NCI-H345 (cell line): ENCODE data around the gene SRSF5.
"Not testable (repeated sequence)": the region's sequence is repeated elsewhere in the genome, so short reads cannot be mapped to it uniquely, and the experiment has no call there.

Experiments
- DNase-seq: peaks from one replicate; lab custom pipeline; 2025; lab: John Stamatoyannopoulos, UW

SRSF5 gene

GRCh38 chr14:69766984-69767368 lies at the start of gene SRSF5:
SRSF5 (plus strand) TSS chr14:69767142; CDS start chr14:69768157, 1,015 bp downstream.
- peak; percentile 97 for DNase-seq

GRCh38 chr14:69718614-69719013 lies 48.3 kb upstream of the SRSF5 start:
- DNase-seq = not testable (repeated sequence)

- no peak for DNase-seq
Observed at GRCh38 chr14:69719501-69719951, 47.4 kb upstream of the SRSF5 start.

GRCh38 chr14:69720912-69721311 lies 46.0 kb upstream of the SRSF5 start:
- DNase-seq = no peak

- DNase-seq = peak; percentile 66
Observed at GRCh38 chr14:69726761-69727511, 40.0 kb upstream of the SRSF5 start.

GRCh38 chr14:69727860-69728259 lies 39.1 kb upstream of the SRSF5 start:
- DNase-seq = no peak

GRCh38 chr14:69731919-69732598 lies 34.9 kb upstream of the SRSF5 start:
- not testable (repeated sequence) for DNase-seq

GRCh38 chr14:69736405-69736804 lies 30.5 kb upstream of the SRSF5 start:
- not testable (repeated sequence) for DNase-seq

- no peak for DNase-seq
Observed at GRCh38 chr14:69741055-69741454, 25.9 kb upstream of the SRSF5 start.

- DNase-seq = no peak
Observed at GRCh38 chr14:69749956-69750355, 17.0 kb upstream of the SRSF5 start.

- DNase-seq = no peak
Observed at GRCh38 chr14:69750495-69750894, 16.4 kb upstream of the SRSF5 start.

- DNase-seq = peak; percentile 9
Observed at GRCh38 chr14:69752773-69753172, 14.2 kb upstream of the SRSF5 start.

GRCh38 chr14:69753860-69754259 lies 13.1 kb upstream of the SRSF5 start:
- no peak for DNase-seq

GRCh38 chr14:69754487-69754886 lies 12.5 kb upstream of the SRSF5 start:
- no peak for DNase-seq

GRCh38 chr14:69755296-69755695 lies 11.6 kb upstream of the SRSF5 start:
- no peak for DNase-seq

GRCh38 chr14:69755784-69756183 lies 11.2 kb upstream of the SRSF5 start:
- DNase-seq = no peak

GRCh38 chr14:69756298-69756697 lies 10.6 kb upstream of the SRSF5 start:
- DNase-seq = no peak

GRCh38 chr14:69760810-69761209 lies 6.1 kb upstream of the SRSF5 start:
- DNase-seq = no peak

GRCh38 chr14:69763761-69764510 lies 3.0 kb upstream of the SRSF5 start:
- DNase-seq = no peak

GRCh38 chr14:69767369-69767999 lies 542 bp downstream of the SRSF5 start:
- peak; percentile 97 for DNase-seq

GRCh38 chr14:69768873-69769272 lies 1.9 kb downstream of the SRSF5 start:
- no peak for DNase-seq

GRCh38 chr14:69769623-69770022 lies 2.7 kb downstream of the SRSF5 start:
- DNase-seq = no peak
